HL-60 (cell line): ENCODE measurements around the gene TRIM22.

Experiments
- DNase-seq, 2 experiments: peaks; one replicate each; pipeline ENCODE4 v3.0.0-alpha.2; 2010 to 2020; ENCODE audit warnings: low read depth in 1 of 2, low spot score in 1 of 2
- H3K27ac ChIP-seq: fragments of 250-450 bp; sonication (Bioruptor Pico); replicated peaks from 2 replicates; pipeline ENCODE4 v1.5.1; 2020; ENCODE audit warnings: mild to moderate bottlenecking, moderate library complexity
- H3K27me3 ChIP-seq: fragments of 250-450 bp; sonication (Bioruptor Pico); 2 replicates; pipeline ENCODE4 v1.5.1; 2021; ENCODE audit warnings: mild to moderate bottlenecking, moderate library complexity; ENCODE audit not compliant: insufficient read depth, poor library complexity, severe bottlenecking
- H3K4me3 ChIP-seq: replicated peaks from 2 replicates; pipeline ENCODE4 v1.5.1; 2011; ENCODE audit warnings: mild to moderate bottlenecking, control low read depth, low read length; ENCODE audit not compliant: insufficient read depth
- GABPA ChIP-seq: IDR thresholded peaks from 2 replicates; pipeline ENCODE4 v1.6.1; 2012; ENCODE audit warnings: low read depth
- SPI1 ChIP-seq: IDR thresholded peaks from 2 replicates; pipeline ENCODE4 v1.6.1; 2012; ENCODE audit warnings: low read depth, mild to moderate bottlenecking, borderline replicate concordance
- TF ChIP-seq, protein P1 (sequence below): IDR thresholded peaks from one replicate; pipeline ENCODE4 v1.5.1; 2011; ENCODE audit warnings: low read length, control low read depth, inconsistent platforms; ENCODE audit not compliant: insufficient read depth
- TF ChIP-seq, protein P2 (sequence below): IDR thresholded peaks from 2 replicates; pipeline ENCODE4 v1.6.1; 2012; ENCODE audit warnings: low read depth; ENCODE audit not compliant: insufficient replicate concordance

Gene TRIM22

DNA sequence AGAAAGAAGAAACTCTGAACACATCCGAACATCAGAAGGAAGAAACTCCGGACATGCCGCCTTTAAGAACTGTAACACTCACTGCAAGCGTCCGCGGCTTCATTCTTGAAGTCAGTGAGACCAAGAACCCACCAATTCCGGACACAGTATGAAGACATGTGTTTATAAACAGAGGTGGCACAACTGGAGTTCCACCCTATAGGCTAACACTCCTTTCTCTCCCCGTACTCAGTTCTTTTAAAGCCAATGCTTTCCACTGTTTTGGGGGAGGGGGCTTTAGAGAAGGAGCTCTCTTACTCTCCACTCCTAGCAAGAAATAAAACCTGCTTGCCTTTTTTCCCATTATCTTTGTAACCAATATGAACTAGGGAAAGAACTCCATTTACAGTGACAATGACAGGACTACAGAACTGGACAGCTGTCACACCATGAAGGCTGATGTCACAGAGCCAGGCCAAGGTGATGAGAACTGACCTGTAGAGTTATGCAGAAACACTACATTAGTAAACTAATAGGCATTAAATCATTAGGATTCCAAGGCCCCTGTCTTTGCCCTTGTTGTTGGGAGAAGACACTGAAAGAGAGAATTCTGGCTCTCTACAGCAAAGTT is 5.4 kb upstream of the TRIM22 start:
- Histone ChIP-seq H3K27me3 (no peaks in the 10 kb centered on the region), H3K27ac (peak overlapping the region; percentile 64), H3K4me3 (peak overlapping the region; percentile 60)
- no peak for DNase-seq
- TF ChIP-seq SPI1 = no peak

DNA sequence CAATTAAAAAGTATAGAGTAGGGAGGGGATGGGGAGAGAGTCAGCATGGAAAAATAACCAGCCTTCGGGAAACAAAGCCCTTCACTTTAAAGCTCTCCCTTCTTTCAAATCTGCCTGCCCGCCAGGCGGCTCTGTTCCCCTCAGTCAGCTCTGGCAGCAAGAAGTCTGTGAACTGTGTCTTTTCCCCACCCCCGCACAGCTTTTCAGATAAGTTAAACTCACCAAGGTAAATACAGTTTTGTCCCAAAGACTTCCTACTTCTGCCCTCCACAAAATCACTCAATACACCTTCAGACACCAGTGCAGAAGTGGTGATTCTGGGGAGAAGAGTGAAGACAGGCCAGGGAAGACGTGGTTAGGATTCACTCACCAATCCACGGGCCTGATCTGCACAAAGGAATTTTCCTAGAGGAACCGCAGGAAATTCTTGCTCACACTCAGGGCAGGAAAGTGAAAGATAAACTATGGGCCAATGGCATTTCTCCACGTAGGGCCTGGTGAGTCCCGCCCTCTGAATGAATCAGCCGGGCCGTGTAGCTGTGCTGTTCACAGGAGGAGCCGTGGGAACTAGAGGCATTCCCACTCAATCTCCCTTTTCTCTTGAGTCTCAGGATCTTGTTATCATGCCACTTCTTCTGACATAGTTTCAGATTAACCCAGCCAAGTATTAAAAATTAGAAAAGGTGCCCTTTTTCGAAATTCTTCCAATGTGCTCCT is 4.8 kb upstream of the TRIM22 start, which contains the start of gene TRIM5:
Gene TRIM5, minus strand, starts transcription at position 429 of the 717 bp plus-strand sequence. CDS start 4,897 bp downstream, outside the sequence.
- Histone ChIP-seq H3K27ac (peak within 1 kb of the TSS; percentile 64), H3K4me3 (peak within 1 kb of the TSS; percentile 60), H3K27me3 (no peaks in the 10 kb centered on the region)
- DNase-seq = peak; percentile 68 to 89
- TF ChIP-seq, protein P1, sequence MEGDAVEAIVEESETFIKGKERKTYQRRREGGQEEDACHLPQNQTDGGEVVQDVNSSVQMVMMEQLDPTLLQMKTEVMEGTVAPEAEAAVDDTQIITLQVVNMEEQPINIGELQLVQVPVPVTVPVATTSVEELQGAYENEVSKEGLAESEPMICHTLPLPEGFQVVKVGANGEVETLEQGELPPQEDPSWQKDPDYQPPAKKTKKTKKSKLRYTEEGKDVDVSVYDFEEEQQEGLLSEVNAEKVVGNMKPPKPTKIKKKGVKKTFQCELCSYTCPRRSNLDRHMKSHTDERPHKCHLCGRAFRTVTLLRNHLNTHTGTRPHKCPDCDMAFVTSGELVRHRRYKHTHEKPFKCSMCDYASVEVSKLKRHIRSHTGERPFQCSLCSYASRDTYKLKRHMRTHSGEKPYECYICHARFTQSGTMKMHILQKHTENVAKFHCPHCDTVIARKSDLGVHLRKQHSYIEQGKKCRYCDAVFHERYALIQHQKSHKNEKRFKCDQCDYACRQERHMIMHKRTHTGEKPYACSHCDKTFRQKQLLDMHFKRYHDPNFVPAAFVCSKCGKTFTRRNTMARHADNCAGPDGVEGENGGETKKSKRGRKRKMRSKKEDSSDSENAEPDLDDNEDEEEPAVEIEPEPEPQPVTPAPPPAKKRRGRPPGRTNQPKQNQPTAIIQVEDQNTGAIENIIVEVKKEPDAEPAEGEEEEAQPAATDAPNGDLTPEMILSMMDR = peak; percentile 27
- no peak for TF ChIP-seq SPI1

DNA sequence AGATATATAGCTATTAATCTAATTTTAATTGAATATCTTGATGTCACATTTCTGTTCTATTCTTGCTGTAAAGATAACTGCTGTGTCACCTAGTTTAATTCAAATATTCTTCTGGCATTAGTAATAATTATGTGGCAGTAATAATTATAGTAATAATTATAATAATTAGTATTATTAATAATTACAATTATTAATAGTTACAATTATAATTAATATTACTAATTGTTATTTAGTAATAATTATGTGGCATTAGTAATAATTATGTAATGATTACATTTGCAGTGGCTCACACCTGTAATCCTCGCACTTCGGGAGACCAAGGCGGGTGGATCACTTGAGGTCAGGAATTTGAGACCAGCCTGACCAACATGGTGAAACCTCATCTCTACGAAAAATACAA is 3.2 kb upstream of the TRIM22 start:
- H3K27me3 ChIP-seq = no peaks in the 10 kb centered on the region
- H3K27ac ChIP-seq = no peak overlapping the region
- TF ChIP-seq SPI1 (no peak), GABPA (no peak)
- TF ChIP-seq, protein P1 = no peak
- TF ChIP-seq, protein P2, sequence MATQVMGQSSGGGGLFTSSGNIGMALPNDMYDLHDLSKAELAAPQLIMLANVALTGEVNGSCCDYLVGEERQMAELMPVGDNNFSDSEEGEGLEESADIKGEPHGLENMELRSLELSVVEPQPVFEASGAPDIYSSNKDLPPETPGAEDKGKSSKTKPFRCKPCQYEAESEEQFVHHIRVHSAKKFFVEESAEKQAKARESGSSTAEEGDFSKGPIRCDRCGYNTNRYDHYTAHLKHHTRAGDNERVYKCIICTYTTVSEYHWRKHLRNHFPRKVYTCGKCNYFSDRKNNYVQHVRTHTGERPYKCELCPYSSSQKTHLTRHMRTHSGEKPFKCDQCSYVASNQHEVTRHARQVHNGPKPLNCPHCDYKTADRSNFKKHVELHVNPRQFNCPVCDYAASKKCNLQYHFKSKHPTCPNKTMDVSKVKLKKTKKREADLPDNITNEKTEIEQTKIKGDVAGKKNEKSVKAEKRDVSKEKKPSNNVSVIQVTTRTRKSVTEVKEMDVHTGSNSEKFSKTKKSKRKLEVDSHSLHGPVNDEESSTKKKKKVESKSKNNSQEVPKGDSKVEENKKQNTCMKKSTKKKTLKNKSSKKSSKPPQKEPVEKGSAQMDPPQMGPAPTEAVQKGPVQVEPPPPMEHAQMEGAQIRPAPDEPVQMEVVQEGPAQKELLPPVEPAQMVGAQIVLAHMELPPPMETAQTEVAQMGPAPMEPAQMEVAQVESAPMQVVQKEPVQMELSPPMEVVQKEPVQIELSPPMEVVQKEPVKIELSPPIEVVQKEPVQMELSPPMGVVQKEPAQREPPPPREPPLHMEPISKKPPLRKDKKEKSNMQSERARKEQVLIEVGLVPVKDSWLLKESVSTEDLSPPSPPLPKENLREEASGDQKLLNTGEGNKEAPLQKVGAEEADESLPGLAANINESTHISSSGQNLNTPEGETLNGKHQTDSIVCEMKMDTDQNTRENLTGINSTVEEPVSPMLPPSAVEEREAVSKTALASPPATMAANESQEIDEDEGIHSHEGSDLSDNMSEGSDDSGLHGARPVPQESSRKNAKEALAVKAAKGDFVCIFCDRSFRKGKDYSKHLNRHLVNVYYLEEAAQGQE = no peak
- no peak for DNase-seq
- H3K4me3 ChIP-seq = no peak overlapping the region

DNA sequence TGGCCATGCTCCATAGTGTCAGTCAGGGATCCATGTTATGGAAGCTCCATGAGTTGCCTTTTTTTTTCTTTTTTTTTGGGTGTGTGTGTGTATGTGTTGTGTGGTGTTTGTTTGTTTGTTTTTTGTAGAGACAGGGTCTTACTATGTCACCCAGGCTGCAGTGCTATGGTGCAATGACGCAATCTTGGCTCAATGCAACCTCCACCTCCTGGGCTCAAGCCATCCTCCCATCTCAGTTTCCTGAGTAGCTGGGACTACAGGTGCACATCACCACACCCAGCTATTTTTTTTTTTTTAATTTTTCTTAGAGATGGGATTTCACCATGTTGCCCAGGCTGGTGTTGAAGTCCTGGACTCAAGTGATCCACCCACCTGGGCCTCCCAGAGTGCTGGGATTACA is 1.1 kb upstream of the TRIM22 start:
- H3K4me3 ChIP-seq = no peak overlapping the region
- H3K27ac ChIP-seq = no peak overlapping the region
- no peak for DNase-seq
- no peaks in the 10 kb centered on the region for H3K27me3 ChIP-seq
- TF ChIP-seq, protein P2 = no peak
- TF ChIP-seq SPI1 = no peak

DNA sequence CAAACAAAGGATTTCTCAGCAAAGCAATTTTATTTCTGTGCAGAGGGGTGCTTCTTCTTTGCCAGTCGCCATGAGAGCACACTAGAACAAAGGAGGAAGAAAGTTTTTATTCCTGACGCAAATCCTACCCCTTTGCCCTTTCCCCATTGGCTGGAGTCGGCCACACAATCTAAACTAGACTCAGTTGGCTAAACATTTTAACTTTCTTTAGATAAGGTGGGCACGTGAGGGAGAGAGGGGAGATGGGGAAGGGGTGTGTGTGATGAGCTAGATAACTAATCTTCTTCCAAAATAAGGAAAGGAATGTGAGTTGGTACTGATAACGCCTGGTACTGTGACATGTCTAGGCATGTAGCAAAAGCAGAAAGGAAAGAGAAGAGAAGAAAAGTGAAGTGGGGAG is 626 bp downstream of the TRIM22 start:
- H3K4me3 ChIP-seq = peak overlapping the region; percentile 33
- DNase-seq = no peak
- H3K27ac ChIP-seq = peak overlapping the region; percentile 60
- H3K27me3 ChIP-seq = no peaks in the 10 kb centered on the region
- TF ChIP-seq, protein P1 = no peak
